ENCODE data around the gene DOCK10.

DNA sequence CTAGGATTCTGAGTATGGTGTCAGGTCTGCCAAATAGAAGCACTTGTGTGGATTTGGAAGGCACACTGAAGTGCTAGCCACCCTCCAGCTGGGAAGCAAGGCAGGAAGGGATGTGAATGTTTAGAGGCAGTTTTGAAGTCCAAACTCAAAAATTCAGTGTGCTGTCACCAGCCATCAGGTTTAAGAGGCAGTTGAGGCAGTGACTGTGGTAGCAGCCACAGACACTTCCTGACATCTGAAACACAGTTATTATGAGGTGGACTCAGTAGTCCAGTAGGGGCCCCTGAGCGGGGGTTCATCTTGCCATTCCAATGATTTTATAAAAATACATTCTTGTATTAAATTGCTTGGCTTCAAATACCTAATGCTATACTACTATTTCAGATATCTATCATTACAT is 13.4 kb upstream of the DOCK10 start:
- TF ChIP-seq, protein P1, sequence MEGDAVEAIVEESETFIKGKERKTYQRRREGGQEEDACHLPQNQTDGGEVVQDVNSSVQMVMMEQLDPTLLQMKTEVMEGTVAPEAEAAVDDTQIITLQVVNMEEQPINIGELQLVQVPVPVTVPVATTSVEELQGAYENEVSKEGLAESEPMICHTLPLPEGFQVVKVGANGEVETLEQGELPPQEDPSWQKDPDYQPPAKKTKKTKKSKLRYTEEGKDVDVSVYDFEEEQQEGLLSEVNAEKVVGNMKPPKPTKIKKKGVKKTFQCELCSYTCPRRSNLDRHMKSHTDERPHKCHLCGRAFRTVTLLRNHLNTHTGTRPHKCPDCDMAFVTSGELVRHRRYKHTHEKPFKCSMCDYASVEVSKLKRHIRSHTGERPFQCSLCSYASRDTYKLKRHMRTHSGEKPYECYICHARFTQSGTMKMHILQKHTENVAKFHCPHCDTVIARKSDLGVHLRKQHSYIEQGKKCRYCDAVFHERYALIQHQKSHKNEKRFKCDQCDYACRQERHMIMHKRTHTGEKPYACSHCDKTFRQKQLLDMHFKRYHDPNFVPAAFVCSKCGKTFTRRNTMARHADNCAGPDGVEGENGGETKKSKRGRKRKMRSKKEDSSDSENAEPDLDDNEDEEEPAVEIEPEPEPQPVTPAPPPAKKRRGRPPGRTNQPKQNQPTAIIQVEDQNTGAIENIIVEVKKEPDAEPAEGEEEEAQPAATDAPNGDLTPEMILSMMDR (IDR thresholded peaks at IDR 0.05): no peak
- TF ChIP-seq POLR2A (IDR thresholded peaks at IDR 0.05): no peak

Data from heart left ventricle (tissue), 13 donors.